Erythroblast (primary cell): ENCODE results near the gene RAC3.

Experiments
- GATA1 ChIP-seq: IDR thresholded peaks from 2 replicates; pipeline ENCODE4 v1.6.1; 2011; ENCODE audit warnings: low read depth, mild to moderate bottlenecking, control low read depth, low read length, moderate library complexity
- POLR2A ChIP-seq: IDR thresholded peaks from 2 replicates; pipeline ENCODE4 v1.6.1; 2011; ENCODE audit warnings: mild to moderate bottlenecking, low read length

- TF ChIP-seq POLR2A, result no peak
- no peak for TF ChIP-seq GATA1
Observed at GRCh38 chr17:82010575-82011525, 20.6 kb upstream of the RAC3 start.
